H1 (cell line): Measurements from ENCODE around the gene ZBTB47. TPM values are rescaled to one million over a fixed set of nuclear protein-coding genes. Genes with fewer than 3 reads are reported as not detected.

Source experiments
- CTCF ChIA-PET: fragments of 300-600 bp; sonication (Branson Sonifier 250); formaldehyde crosslinking; loops from one replicate; lab custom pipeline; 2021; ENCODE audit not compliant: partially characterized antibody; lab: Charles Lee
- POLR2A ChIA-PET: fragments of 300-600 bp; sonication (Branson Sonifier 250); formaldehyde crosslinking; loops from one replicate; lab custom pipeline; 2021; ENCODE audit warnings: inconsistent platforms; ENCODE audit not compliant: partially characterized antibody; lab: Charles Lee
- DNase-seq, 2 experiments: peaks; one replicate each; pipeline versions ENCODE4 v3.0.0 to v3.0.0-alpha.2; 2010 to 2022; ENCODE audit warnings: low spot score in 2 of 2, low read depth in 1 of 2, mixed read lengths in 1 of 2
- FAIRE-seq: peaks from 2 replicates; lab custom pipeline; 2011; peaks lifted over from hg19 to GRCh38; lab: Jason Lieb, UNC
- H2AFZ ChIP-seq: 2 replicates; pipeline ENCODE4 v1.8.1; 2012; ENCODE audit warnings: low read length, inconsistent platforms
- H2AK5ac ChIP-seq: 2 replicates; pipeline ENCODE4 v1.6.1; 2013; ENCODE audit warnings: low read depth, low read length
- H2BK120ac ChIP-seq: replicated peaks from 2 replicates; pipeline ENCODE3; 2013; ENCODE audit warnings: low read depth, low read length, inconsistent platforms
- H2BK12ac ChIP-seq: 2 replicates; pipeline ENCODE4 v1.6.1; 2013; ENCODE audit warnings: low read depth, low read length
- H2BK15ac ChIP-seq: 2 replicates; pipeline ENCODE4 v1.6.1; 2013; ENCODE audit warnings: low read length
- H2BK20ac ChIP-seq: 2 replicates; pipeline ENCODE4 v1.6.1; 2013; ENCODE audit warnings: low read length
- H2BK5ac ChIP-seq: 2 replicates; pipeline ENCODE4 v1.6.1; 2013; ENCODE audit warnings: low read depth, low read length
- H3K14ac ChIP-seq: 2 replicates; pipeline ENCODE4 v1.6.1; 2013; ENCODE audit warnings: inconsistent platforms; ENCODE audit not compliant: insufficient read length
- H3K18ac ChIP-seq: 2 replicates; pipeline ENCODE4 v1.6.1; 2013; ENCODE audit warnings: low read length; ENCODE audit errors: extremely low read depth
- H3K23ac ChIP-seq: 2 replicates; pipeline ENCODE4 v1.6.1; 2013; ENCODE audit warnings: inconsistent platforms; ENCODE audit not compliant: insufficient read length
- H3K23me2 ChIP-seq: 2 replicates; pipeline ENCODE4 v1.6.1; 2013; ENCODE audit warnings: low read depth, low read length
- H3K27ac ChIP-seq: 2 replicates; pipeline ENCODE4 v1.6.1; 2011; ENCODE audit warnings: low read depth, low read length, inconsistent platforms
- H3K27me3 ChIP-seq, 4 experiments: replicated peaks in 1 of 4; 1 replicate in 1 of 4; 2 replicates in 3 of 4; pipeline versions ENCODE4 v1.6.1 to v1.8.1; 2011 to 2013; ENCODE audit warnings: low read length in 3 of 4, mild to moderate bottlenecking in 3 of 4, inconsistent platforms in 2 of 4, mixed read lengths in 2 of 4, moderate library complexity in 1 of 4; ENCODE audit not compliant: control insufficient read depth in 3 of 4, insufficient read depth in 3 of 4; ENCODE audit errors: extremely low read depth in 1 of 4
- H3K36me3 ChIP-seq, 4 experiments: 2 replicates each; pipeline versions ENCODE4 v1.6.1 to v1.8.1; 2011 to 2013; ENCODE audit warnings: mild to moderate bottlenecking in 4 of 4, low read length in 3 of 4, moderate library complexity in 2 of 4, control low read depth in 1 of 4, inconsistent platforms in 1 of 4; ENCODE audit not compliant: insufficient read depth in 4 of 4, control insufficient read depth in 2 of 4
- H3K4ac ChIP-seq: replicated peaks from 2 replicates; pipeline ENCODE3; 2013; ENCODE audit warnings: low read length, low read depth, mixed read lengths, inconsistent platforms; ENCODE audit not compliant: insufficient read length
- H3K4me1 ChIP-seq, 4 experiments: replicated peaks in 1 of 4; 1 replicate in 1 of 4; 2 replicates in 3 of 4; pipeline versions ENCODE4 v1.6.1 to v1.8.1; 2011 to 2013; ENCODE audit warnings: low read length in 3 of 4, inconsistent platforms in 2 of 4, mixed read lengths in 1 of 4; ENCODE audit not compliant: insufficient read depth in 4 of 4, control insufficient read depth in 3 of 4
- H3K4me2 ChIP-seq, 2 experiments: 2 replicates each; pipeline versions ENCODE4 v1.6.1 to v1.8.1; 2011 to 2013; ENCODE audit warnings: low read depth in 2 of 2, low read length in 2 of 2, control low read depth in 1 of 2, inconsistent platforms in 1 of 2, mild to moderate bottlenecking in 1 of 2; ENCODE audit not compliant: insufficient read depth in 1 of 2
- H3K4me3 ChIP-seq, 4 experiments: fragments of 200-600, 300-600 bp in 1 of 4; sonication (generic), shearing (Covaris generic), sonication (Bioruptor Twin) in 1 of 4; 2 replicates each; pipeline versions ENCODE4 v1.5.1 to v1.8.1; 2011 to 2016; ENCODE audit warnings: low read length in 4 of 4, low read depth in 3 of 4, control low read depth in 2 of 4, inconsistent platforms in 2 of 4, mild to moderate bottlenecking in 2 of 4, mixed read lengths in 1 of 4, moderate library complexity in 1 of 4; ENCODE audit not compliant: insufficient read depth in 2 of 4; ENCODE audit errors: extremely low read depth in 1 of 4
- H3K56ac ChIP-seq: replicated peaks from 2 replicates; pipeline ENCODE3; 2013; ENCODE audit warnings: low read depth, mild to moderate bottlenecking, mixed read lengths, low read length, inconsistent platforms; ENCODE audit not compliant: insufficient read length
- H3K79me1 ChIP-seq: 2 replicates; pipeline ENCODE4 v1.6.1; 2013; ENCODE audit warnings: low read depth, low read length, control low read depth
- H3K79me2 ChIP-seq, 2 experiments: 2 replicates each; pipeline versions ENCODE4 v1.6.1 to v1.8.1; 2012 to 2013; ENCODE audit warnings: low read length in 2 of 2, mild to moderate bottlenecking in 2 of 2, inconsistent platforms in 1 of 2; ENCODE audit not compliant: insufficient read depth in 2 of 2, control insufficient read depth in 1 of 2
- H3K9ac ChIP-seq, 4 experiments: replicated peaks in 1 of 4; 1 replicate in 1 of 4; 2 replicates in 3 of 4; pipeline versions ENCODE4 v1.6.1 to v1.8.1; 2011 to 2013; ENCODE audit warnings: low read depth in 3 of 4, low read length in 3 of 4, control low read depth in 2 of 4, mild to moderate bottlenecking in 2 of 4, moderate library complexity in 2 of 4, inconsistent platforms in 1 of 4; ENCODE audit errors: extremely low read depth in 1 of 4
- H3K9me3 ChIP-seq, 2 experiments: 2 replicates each; pipeline versions ENCODE4 v1.6.1 to v1.8.1; 2012 to 2013; ENCODE audit warnings: mild to moderate bottlenecking in 2 of 2, moderate library complexity in 2 of 2, control low read depth in 1 of 2, inconsistent platforms in 1 of 2, low read depth in 1 of 2, low read length in 1 of 2, mixed read lengths in 1 of 2; ENCODE audit not compliant: insufficient read depth in 2 of 2
- H4K20me1 ChIP-seq, 2 experiments: replicated peaks in 1 of 2; 2 replicates each; pipeline versions ENCODE3 to v1.8.1; 2011 to 2013; ENCODE audit warnings: inconsistent platforms in 2 of 2, low read length in 2 of 2, mild to moderate bottlenecking in 1 of 2; ENCODE audit not compliant: insufficient read depth in 2 of 2, control insufficient read depth in 1 of 2
- H4K5ac ChIP-seq: 2 replicates; pipeline ENCODE4 v1.6.1; 2013; ENCODE audit warnings: low read length, low read depth, mixed read lengths, inconsistent platforms; ENCODE audit not compliant: insufficient read length
- H4K8ac ChIP-seq: 2 replicates; pipeline ENCODE4 v1.8.0; 2013; ENCODE audit warnings: mild to moderate bottlenecking, moderate library complexity, low read length, inconsistent platforms; ENCODE audit not compliant: insufficient read depth; ENCODE audit errors: extremely low read depth
- H4K91ac ChIP-seq: replicated peaks from 2 replicates; pipeline ENCODE3; 2013; ENCODE audit warnings: low read length, mixed read lengths, inconsistent platforms; ENCODE audit not compliant: insufficient read length
- CHD1 ChIP-seq: IDR thresholded peaks from 2 replicates; pipeline ENCODE4 v1.6.1; 2012; ENCODE audit warnings: low read depth, low read length, improper control_type of control experiment
- MAFK ChIP-seq: IDR thresholded peaks from 2 replicates; pipeline ENCODE4 v1.6.1; 2012; ENCODE audit warnings: low read depth, mild to moderate bottlenecking, improper control_type of control experiment, low read length
- POLR2AphosphoS5 ChIP-seq: IDR thresholded peaks from 2 replicates; pipeline ENCODE4 v1.6.1; 2011; ENCODE audit warnings: low read depth, low read length
- SIN3A ChIP-seq, 2 experiments: IDR thresholded peaks in 1 of 2; conservative IDR thresholded peaks in 1 of 2; 2 replicates each; pipeline ENCODE4 v1.6.1; 2011 to 2012; ENCODE audit warnings: low read length in 2 of 2, improper control_type of control experiment in 1 of 2, low read depth in 1 of 2, mild to moderate bottlenecking in 1 of 2
- SP1 ChIP-seq: IDR thresholded peaks from 2 replicates; pipeline ENCODE4 v1.6.1; 2011; ENCODE audit warnings: low read depth, low read length
- SP2 ChIP-seq: IDR thresholded peaks from 2 replicates; pipeline ENCODE4 v1.6.1; 2012; ENCODE audit warnings: mild to moderate bottlenecking, low read length, inconsistent platforms
- TEAD4 ChIP-seq: IDR thresholded peaks from 2 replicates; pipeline ENCODE4 v1.6.1; 2012; ENCODE audit warnings: low read depth, low read length, inconsistent platforms, mixed read lengths
- WGBS, 2 experiments: shearing (Covaris generic) in 1 of 2; methylation state at CpG; one replicate each; pipeline versions ENCODE4 v1.1.6 to v1.1.7; 2013 to 2015; ENCODE audit warnings: low lambda C conversion rate in 2 of 2, mixed read lengths in 2 of 2, inconsistent platforms in 1 of 2, low coverage in 1 of 2, missing lambda C conversion rate in 1 of 2; ENCODE audit not compliant: insufficient replicate concordance in 2 of 2, insufficient coverage in 1 of 2, insufficient read length in 1 of 2; ENCODE audit errors: extremely low coverage in 1 of 2, missing lambda C conversion rate in 1 of 2; 5-methylcytosine and 5-hydroxymethylcytosine counted together
- polyA plus RNA-seq, 7 experiments: library from polyadenylated mRNA; depleted of rRNA in 3 of 7; stranded (reverse) in 5 of 7; unstranded in 2 of 7; fragments of >200 nt in 5 of 7; fragments of 200-250 nt in 2 of 7; gene quantifications; 1 replicate in 5 of 7; 2 replicates in 1 of 7; 4 replicates in 1 of 7; pipeline versions ENCODE4 v1.2.1 to v1.2.3, GENCODE V29; 2011 to 2013; ENCODE audit warnings: missing spikeins in 2 of 7, mixed read lengths in 2 of 7
- total RNA-seq: library from RNA; stranded (reverse); fragmentation: NEBNext Ultra II Directional; extraction: Animal tissue kit (Norgen Biotek cat#: 25700); gene quantifications from 2 replicates; pipeline ENCODE4 v1.2.1, GENCODE V29; 2021

Gene ZBTB47
- total and polyA plus RNA-seq, 2 of the 8 experiments (the other 6 are each of a cell fraction or from before 2014, with no cell fraction given), result 2.8 to 4.1 TPM

- FAIRE-seq, result peak; percentile 97
- Histone ChIP-seq H2AFZ (no peak overlapping the region), H3K4me1 (peaks cover 0 to 24% (median 16%) of the 10 kb centered on the region in 4 experiments; a peak in 6 of 7 replicates), H3K79me1 (0 out of 2 replicates have a peak, but pooled peaks cover 2% of the 10 kb centered on the region), H3K27ac (no peak overlapping the region), H3K56ac (no peak overlapping the region), H3K9me3 (no peaks in the 10 kb centered on the region), H3K23ac (no peak overlapping the region), H4K20me1 (peaks cover 4% of the 10 kb centered on the region in 2 experiments), H3K18ac (no peak overlapping the region), H4K91ac (no peak overlapping the region), H2BK12ac (no peak overlapping the region), H2AK5ac (no peak overlapping the region), H3K4me2 (peak overlapping the region in 1 of 2 experiments; percentile 32; a peak in 1 of 4 replicates), H3K36me3 (peaks cover 10 to 47% (median 37%) of the 10 kb centered on the region in 4 experiments), H2BK20ac (no peak overlapping the region), H4K5ac (no peak overlapping the region), H3K79me2 (no peaks in the 10 kb centered on the region), H3K27me3 (no peaks in the 10 kb centered on the region), H3K14ac (no peak overlapping the region), H3K23me2 (no peaks in the 10 kb centered on the region; the same call in 1 of the 2 replicates), H3K4me3 (no peak overlapping the region), H3K9ac (no peak overlapping the region; a peak in 1 of 7 replicates), H4K8ac (no peak overlapping the region), H3K4ac (no peak overlapping the region), H2BK15ac (no peak overlapping the region), H2BK120ac (no peak overlapping the region), H2BK5ac (no peak overlapping the region)
- WGBS, 2 experiments, result 85% methylated on average over 5 of the region's 5 CpGs; no CpG with 5 or more reads in 1 of the 2 experiments
- POLR2A ChIA-PET, result interaction anchor here (0.9 to 2.1 kb wide), 13 partner anchors 10 to 99 kb away, joined by 3 to 9 read pairs (median 4); partner anchors contain the start of genes NKTR and SS18L2
- TF ChIP-seq CHD1 (no peak), MAFK (no peak), SIN3A (conservative IDR thresholded peaks at IDR 0.05 in 1 of 2, IDR thresholded peaks at IDR 0.05 in 1 of 2; ENCODE audit: low read depth in 1 of 2, low read length in 2 of 2) (0 out of 4 replicates have a peak, but pooled peaks of 1 of the 2 experiments have one; percentile 29), POLR2AphosphoS5 (no peak), SP1 (0 out of 2 replicates have a peak, but pooled peaks have one; percentile 19), SP2 (no peak), TEAD4 (peak; percentile 76; the same call in 1 of the 2 replicates)
- CTCF ChIA-PET, result interaction anchor here (0.6 to 2.7 kb wide), 14 partner anchors 11 to 132 kb away, joined by 3 to 9 read pairs (median 4); no protein-coding TSS in a partner anchor
- DNase-seq, result peak in 1 of 2 experiments; percentile 49
Observed at GRCh38 chr3:42647821-42648459, 5.6 kb upstream of the ZBTB47 start.
